ENCODE data around the gene TUBB4B. TPM values are rescaled to one million over a fixed set of nuclear protein-coding genes. Genes with fewer than 3 reads are reported as not detected.

The TUBB4B gene
- total RNA-seq, 3 donors from 2014 or later (not counting 1 experiment from before 2014, with no cell fraction given) = 84.4 to 121 (median 93.9) TPM

- no peaks in the 10 kb centered on the region for H3K27me3 ChIP-seq (ENCODE audit: control insufficient read depth, insufficient read depth, low read length)
- H3K36me3 Mint-ChIP-seq = no peaks in the 10 kb centered on the region
- no peak overlapping the region for H3K4me3 ChIP-seq (ENCODE audit: low read length)
- ATAC-seq = no peak
- DNase-seq = no peak
- no peak overlapping the region for H3K4me3 Mint-ChIP-seq
- H3K27me3 Mint-ChIP-seq (ENCODE audit: low read depth in 2 of 2) = no peaks in the 10 kb centered on the region
- no peaks in the 10 kb centered on the region for H3K9me3 ChIP-seq (ENCODE audit: control insufficient read depth, insufficient read depth, low read length)
- TF ChIP-seq CTCF (IDR thresholded peaks at IDR 0.05) = no peak
- no peak overlapping the region for H3K27ac Mint-ChIP-seq
- H3K4me1 Mint-ChIP-seq = peaks cover 5 to 24% of the 10 kb centered on the region in 2 donors
- H3K9me3 Mint-ChIP-seq = no peaks in the 10 kb centered on the region
- H3K36me3 ChIP-seq (ENCODE audit: control insufficient read depth, insufficient read depth, low read length) = no peaks in the 10 kb centered on the region
- intact Hi-C loops (cut with micrococcal nuclease) = no loop called here
- 94% methylated on average over 11 of the region's 11 CpGs for WGBS (ENCODE audit: insufficient coverage)
- no peak overlapping the region for H3K27ac ChIP-seq (ENCODE audit: low read length)
- peaks cover 25% of the 10 kb centered on the region for H3K4me1 ChIP-seq (ENCODE audit: control insufficient read depth, insufficient read depth, low read length)
Observed at GRCh38 chr9:137198902-137199283, 42.2 kb upstream of the TUBB4B start.

- intact Hi-C loops (cut with micrococcal nuclease) = loop anchor here (1.0 to 5.0 kb wide), 2 partner anchors 10 to 43 kb away; partner anchors contain the start of gene TUBB4B
- no peaks in the 10 kb centered on the region for H3K36me3 ChIP-seq (ENCODE audit: control insufficient read depth, insufficient read depth, low read length)
- no peak overlapping the region for H3K4me3 ChIP-seq (ENCODE audit: low read length)
- no peaks in the 10 kb centered on the region for H3K9me3 ChIP-seq (ENCODE audit: control insufficient read depth, insufficient read depth, low read length)
- no peak overlapping the region for H3K27ac ChIP-seq (ENCODE audit: low read length)
- TF ChIP-seq CTCF (IDR thresholded peaks at IDR 0.05) = no peak
- peaks cover 32% of the 10 kb centered on the region for H3K4me1 ChIP-seq (ENCODE audit: control insufficient read depth, insufficient read depth, low read length)
- Mint-ChIP-seq H3K27ac (peak overlapping the region in 1 of 2 donors; percentile 29), H3K9me3 (no peaks in the 10 kb centered on the region), H3K27me3 (ENCODE audit: low read depth in 2 of 2) (no peaks in the 10 kb centered on the region), H3K4me3 (peak overlapping the region; percentile 90), H3K36me3 (no peaks in the 10 kb centered on the region), H3K4me1 (peaks cover 9 to 30% of the 10 kb centered on the region in 2 donors)
- ATAC-seq = no peak
- WGBS (ENCODE audit: insufficient coverage) = 34% methylated on average over 51 of the region's 51 CpGs
- no peaks in the 10 kb centered on the region for H3K27me3 ChIP-seq (ENCODE audit: control insufficient read depth, insufficient read depth, low read length)
- DNase-seq = no peak
Observed at GRCh38 chr9:137199411-137200121, 41.5 kb upstream of the TUBB4B start.

GRCh38 chr9:137200311-137201204 is 40.5 kb upstream of the TUBB4B start, which contains the start of gene TPRN:
TPRN (minus strand) TSS chr9:137200741; CDS start chr9:137200711, 30 bp downstream.
- Mint-ChIP-seq H3K27ac (peak within 1 kb of the TSS; percentile 83 to 86), H3K27me3 (ENCODE audit: low read depth in 2 of 2) (no peaks in the 10 kb centered on the region), H3K4me3 (peak within 1 kb of the TSS; percentile 90), H3K4me1 (peaks cover 16 to 32% of the 10 kb centered on the region in 2 donors), H3K9me3 (no peaks in the 10 kb centered on the region), H3K36me3 (no peaks in the 10 kb centered on the region)
- Histone ChIP-seq H3K36me3 (ENCODE audit: control insufficient read depth, insufficient read depth, low read length) (no peaks in the 10 kb centered on the region), H3K4me3 (ENCODE audit: low read length) (peak within 1 kb of the TSS; percentile 75), H3K4me1 (ENCODE audit: control insufficient read depth, insufficient read depth, low read length) (peaks cover 39% of the 10 kb centered on the region), H3K27me3 (ENCODE audit: control insufficient read depth, insufficient read depth, low read length) (no peaks in the 10 kb centered on the region), H3K9me3 (ENCODE audit: control insufficient read depth, insufficient read depth, low read length) (no peaks in the 10 kb centered on the region), H3K27ac (ENCODE audit: low read length) (peak within 1 kb of the TSS; percentile 82)
- under 1% methylated on average over 118 of the region's 118 CpGs for WGBS (ENCODE audit: insufficient coverage)
- ATAC-seq (peak; percentile 92 to 99 (median 94)), DNase-seq (peak; percentile 98)
- TF ChIP-seq CTCF (IDR thresholded peaks at IDR 0.05) = no peak
- intact Hi-C loops (cut with micrococcal nuclease) = loop anchor here (1.0 to 5.0 kb wide), 2 partner anchors 11 to 42 kb away; partner anchors contain the start of gene TUBB4B

All from natural killer cell (primary cell).